Loucy (cell line): ENCODE results near the gene GTF3C4.

ENCODE experiments used
- CTCF ChIP-seq: fragments of 200-600 bp; sonication (generic); conservative IDR thresholded peaks from 2 replicates; pipeline ENCODE4 v1.5.1; 2014; ENCODE audit warnings: mild to moderate bottlenecking, antibody characterized with exemption, low read length
- EZH2phosphoT487 ChIP-seq: fragments of 200-600 bp; IDR thresholded peaks from 2 replicates; pipeline ENCODE4 v1.6.1; 2018; ENCODE audit warnings: antibody characterized with exemption, mild to moderate bottlenecking, moderate library complexity, borderline replicate concordance

- no peak for TF ChIP-seq CTCF
- TF ChIP-seq EZH2phosphoT487 = no peak
These were observed 58.2 kb downstream of the GTF3C4 start for GRCh38 chr9:132728497-132728896.
